NCI-H1048 (cell line): ENCODE results near the gene ITIH5.

Experiments used
- DNase-seq: peaks from one replicate; lab custom pipeline; 2025; lab: John Stamatoyannopoulos, UW

ITIH5 gene

DNA sequence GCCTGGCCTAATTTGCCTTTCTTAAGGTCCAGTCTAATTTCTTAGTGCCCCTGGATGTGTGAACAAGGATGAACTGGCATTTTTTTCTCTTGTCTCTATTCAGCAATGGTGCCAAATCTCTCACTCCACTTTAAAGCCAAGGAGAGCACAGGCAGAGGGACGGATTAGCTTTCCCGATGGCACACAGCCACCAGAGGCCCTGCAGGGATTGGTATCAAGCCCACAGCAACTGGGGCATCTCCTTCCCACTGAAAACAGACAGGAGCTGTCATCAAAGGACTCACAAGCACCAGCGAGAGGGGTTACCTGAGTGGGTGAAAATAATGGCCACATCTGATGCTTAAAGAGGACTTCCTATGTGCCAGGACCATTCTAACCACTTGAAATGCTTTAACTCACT, 83.1 kb downstream of the ITIH5 start:
- no peak for DNase-seq

DNA sequence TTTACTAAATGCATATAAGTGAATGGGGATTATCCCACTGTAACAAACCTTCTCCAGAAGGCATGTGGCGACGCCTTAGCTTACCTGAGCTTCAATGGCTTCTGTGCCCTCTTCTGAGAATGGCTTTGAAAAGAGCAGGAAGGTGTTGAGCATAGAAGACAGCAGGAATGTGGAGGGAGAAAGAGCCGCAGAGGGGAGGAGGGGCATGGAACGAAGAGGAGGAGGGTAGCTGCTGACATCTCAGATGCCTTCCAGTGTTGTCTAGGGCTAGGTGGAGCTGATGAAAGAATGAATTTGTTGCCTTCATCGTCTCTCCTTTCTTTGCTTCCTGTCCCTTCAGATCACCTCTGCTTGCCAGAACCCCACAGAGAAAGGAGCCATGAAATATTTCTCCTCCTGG, 86.2 kb downstream of the ITIH5 start:
- DNase-seq, result no peak

DNA sequence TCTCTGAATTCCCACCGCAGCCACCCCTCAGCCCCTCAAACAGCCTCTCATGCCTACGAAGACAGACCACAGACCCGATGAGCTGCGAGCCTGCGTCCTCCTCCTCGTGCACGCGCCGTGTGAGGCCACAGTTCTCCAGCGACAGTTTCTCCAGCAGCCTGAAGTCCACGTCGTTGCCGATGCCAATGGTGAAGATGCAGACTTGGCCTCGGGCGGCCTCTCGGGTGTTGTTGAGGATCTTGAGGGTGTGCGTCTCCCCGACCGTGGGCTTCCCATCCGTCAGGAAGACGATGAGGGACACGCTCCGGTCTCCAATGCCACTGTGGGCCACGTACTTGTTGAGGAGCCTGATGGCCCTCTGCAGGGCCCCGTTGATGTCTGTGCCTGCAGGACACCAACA, 87.1 kb downstream of the ITIH5 start:
- no peak for DNase-seq

DNA sequence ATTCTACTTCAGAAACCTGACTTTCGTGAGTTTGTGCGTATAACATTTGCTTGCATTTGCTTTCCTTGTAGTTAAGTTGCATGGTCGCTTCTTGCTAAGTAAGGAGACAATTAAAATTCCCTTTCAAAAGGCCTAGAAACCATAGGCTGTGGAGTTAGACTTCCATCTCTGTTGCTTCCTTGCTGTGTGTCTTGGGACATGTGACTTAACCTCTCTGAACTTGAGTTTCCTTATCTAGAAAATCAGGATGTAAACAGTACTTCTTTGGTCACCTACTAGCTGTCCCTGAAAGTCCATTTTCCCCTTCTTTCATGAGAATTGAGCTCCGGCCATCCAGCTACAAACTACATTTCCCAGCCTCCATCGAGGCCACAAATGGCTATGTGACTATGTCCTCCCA, 89.2 kb downstream of the ITIH5 start:
- no peak for DNase-seq

DNA sequence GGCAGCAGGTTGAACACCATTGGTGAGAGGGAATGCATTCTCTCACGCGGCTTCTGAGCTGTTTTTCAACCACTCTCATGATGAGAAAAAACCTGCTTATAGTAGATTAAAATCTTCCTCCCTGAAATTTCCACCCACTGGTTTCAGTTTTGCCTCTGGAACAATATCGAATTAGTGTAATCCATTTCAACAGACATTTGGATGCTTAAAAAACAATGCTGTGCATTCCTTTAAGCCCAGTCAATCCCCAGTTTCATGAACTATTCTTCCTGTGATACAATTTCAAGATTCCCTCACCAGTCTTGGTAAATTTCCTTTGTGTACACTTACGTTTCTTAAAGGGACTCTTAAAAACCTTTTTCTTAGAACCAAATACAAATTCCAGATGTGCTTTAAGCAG, 89.6 kb downstream of the ITIH5 start:
- no peak for DNase-seq

DNA sequence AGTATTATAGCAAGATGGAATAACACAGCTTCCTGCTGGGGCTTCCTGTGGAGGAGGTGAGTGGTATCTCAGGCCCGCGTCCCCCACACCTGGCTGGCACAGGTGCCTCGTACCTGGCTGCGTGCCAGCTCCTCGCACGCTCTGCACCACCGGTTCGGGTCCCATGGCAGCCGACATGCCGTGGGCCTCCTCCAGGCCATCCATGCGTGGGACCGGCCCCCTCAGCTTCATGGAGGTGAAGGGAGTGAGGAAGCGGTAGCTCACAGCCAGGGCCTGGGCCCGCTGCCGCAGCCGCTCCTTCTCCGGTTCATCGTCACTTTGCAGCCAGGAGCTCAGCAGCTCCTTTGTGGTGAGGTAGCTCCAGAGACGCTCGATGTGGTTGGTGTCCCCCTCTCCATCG, 90.4 kb downstream of the ITIH5 start:
- DNase-seq, result no peak

DNA sequence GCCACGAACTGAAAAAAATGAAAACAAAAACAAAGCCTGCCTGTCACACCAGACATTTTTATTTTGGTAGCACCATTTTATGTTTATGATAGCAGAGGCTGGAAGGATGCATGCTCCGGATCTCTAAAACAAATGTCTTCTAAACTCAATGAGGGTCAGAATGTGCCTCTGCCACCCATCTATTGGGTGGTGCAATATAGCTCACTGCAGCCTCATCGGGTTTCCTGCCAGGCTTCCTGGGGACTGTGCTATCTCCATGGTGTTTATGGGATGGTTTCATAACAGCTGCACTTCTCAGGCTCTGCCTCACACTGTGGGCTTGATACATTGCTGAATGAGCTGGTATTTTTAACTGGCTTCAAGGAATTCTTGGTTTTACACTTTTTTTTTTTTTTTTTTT, 94.4 kb downstream of the ITIH5 start:
- no peak for DNase-seq

DNA sequence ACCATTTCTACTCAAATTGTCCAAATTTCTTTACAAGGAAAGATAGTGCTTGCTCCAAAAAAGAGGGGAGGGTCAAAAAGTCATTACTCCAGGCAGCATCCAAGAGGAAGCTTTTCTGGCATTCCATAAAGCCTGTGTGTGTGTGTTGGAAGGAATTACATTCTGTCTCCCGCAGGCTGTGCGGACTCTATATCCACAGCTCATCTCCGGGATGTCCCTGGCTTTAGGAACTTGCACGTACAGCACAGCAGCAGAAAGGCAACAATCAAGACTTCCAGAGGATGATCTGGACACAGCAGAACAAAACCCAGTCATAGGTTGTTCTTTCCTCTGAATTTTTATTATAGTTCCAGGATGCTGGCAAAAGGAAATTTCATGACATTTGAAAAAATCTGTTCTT, 94.8 kb downstream of the ITIH5 start:
- DNase-seq, result no peak

DNA sequence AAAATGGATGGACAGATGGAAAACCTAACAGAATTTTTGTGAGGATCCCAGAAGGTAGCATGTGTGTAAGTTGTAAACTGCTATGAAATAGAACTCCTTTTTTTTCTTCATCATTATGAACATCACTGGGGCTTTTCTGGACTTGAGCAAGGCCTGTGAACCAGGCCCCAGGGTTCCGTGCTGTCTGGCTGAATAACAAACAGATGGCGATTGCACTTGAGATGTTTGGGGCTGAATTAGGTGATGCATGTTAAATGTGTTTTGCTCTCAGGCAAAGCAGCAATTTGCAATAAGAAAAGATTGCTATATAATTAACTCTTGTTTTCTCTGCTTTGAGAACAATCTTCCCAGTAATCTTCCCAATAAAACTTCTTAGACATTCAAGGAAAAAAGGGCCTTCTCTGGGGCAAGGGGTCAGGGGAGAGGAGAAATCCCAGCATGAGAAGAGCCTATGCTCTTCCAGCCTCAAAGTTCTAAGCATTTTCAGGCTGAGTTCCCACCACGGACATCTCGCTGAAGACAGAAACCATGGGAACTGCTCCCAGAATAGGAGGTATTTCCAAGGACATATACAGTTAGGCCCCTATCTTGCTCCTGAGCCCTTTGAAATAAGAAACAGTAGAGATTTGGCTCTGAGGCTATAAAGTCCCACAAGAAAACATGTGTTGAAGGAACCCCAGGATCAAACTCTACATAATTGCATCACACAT, 98.7 kb downstream of the ITIH5 start:
- DNase-seq, result no peak

DNA sequence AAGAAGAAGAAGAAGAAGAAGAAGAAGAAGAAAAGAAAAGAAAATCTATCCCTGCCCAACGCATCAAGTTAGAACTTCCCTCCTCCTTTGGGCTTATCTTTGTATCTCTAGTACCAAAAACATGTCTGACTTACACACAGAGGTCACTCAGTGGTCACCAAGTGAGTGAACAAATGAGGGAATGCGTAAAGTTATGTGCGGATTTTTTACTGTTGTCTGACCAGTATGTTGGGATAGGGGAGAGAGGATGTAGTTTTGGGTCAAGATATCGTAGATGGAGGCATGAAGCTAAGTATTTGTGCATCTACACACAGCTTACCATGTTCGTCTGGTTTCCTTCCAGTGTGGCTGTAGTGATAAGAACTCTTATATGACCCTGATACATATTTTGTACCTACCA, 99.9 kb downstream of the ITIH5 start:
- DNase-seq, result no peak

DNA sequence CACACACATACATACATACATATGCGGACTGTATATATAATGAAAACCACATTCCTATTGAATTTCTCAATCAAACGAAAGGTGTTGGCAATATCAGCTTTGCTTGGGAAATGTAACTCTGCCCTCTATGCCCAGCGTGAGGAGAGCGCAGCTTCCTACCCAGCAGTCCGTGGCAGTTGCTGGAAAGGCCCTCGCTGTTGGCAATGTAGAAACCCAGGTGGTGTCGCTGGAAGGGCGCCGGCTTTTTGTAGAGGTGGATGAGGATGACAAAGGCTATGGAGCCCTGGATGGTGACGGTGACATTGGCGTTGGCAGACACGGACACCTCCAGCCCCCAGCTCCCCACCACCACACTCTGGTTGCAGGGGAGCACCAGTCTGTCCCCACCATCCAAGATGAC, 100.9 kb downstream of the ITIH5 start:
- DNase-seq, result no peak

DNA sequence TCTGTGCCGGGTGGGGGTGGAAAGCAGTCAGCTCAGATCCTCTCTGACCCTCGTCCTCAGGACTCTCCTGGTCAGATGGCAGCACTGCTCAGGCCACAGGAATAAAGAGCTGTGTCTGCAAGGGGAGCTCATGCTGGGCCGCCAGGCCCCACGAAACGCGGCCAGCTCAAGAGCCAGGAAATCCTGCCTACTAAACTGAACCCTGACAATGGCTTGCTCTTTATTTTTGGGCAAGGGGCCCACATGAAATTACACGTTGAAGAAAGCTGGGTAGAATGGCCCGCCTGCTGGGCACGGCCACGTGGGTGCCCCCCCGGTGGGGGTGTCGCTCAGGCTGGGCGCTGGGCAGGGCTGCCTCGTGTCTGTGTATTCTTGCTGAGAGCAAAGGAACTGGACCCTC, 103.0 kb downstream of the ITIH5 start:
- no peak for DNase-seq

DNA sequence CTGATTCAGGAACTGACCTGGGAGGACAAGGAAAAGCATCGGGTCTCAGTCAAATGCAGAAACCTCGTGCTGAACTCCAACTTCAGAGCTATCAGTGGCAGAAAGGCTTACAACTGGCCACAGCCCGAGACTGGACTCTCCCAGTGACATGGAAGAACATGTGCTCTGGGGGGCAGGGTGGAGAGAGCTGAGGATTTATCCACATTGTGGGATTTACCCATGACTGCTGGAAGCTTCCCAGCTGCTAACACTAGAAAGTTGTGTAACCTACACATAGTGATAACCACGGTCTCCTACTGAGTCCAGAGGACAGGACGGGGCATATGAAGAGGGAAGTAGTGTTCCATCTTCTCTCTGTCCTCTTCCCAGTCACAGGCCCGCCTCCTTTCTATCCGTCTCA, 103.4 kb downstream of the ITIH5 start:
- no peak for DNase-seq

DNA sequence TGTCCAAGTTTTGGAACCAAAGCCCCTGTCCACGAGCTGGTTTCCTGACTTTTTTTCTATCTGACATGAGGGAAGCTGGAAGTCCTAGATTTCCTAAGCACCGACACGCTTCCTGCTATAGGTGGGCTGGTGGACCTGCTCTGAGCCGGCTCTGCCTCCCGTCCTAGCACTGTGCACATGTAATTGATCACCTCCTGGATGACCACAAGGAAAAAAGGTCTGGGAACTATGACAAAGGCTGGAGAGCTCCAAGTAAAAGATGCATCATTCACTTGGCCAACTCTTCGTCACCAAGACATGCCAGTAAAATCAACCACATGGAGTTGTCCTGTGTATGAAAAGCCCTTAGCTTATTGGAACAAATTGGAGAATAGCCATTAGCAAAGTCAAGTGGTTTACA, 104.8 kb downstream of the ITIH5 start:
- DNase-seq, result no peak

DNA sequence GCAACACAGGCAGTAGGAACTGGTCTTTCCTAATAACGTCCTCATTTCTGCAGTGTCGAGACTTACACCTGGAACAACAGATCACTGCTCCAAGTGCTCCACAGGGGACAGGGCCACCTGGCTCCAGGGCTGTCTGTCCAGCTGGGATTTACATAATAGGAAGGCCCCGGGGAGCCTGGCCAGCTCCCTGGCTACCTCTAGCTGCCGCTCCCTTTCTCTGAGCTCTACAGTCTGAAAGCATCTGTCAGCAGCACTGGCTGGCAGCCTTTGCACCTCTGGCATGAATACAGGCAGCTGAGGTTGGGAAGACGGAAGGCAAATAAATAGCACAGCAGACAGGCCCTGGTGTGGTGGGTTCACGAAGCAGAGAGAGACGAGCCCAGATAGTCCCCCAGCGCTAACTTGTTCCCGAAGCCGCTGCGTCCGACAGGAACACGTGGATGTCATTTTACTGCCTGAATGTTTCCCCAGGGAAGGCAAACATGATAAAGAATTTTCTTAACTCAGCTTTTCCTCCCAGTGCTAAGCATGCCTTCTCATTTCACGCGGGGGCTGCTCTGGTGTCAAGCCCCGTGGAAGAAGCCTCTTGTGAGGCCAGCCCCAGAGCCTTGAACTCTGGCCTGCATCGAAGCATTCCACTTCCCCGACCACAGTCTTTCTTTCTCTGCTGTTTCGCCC, 105.4 kb downstream of the ITIH5 start:
- no peak for DNase-seq

DNA sequence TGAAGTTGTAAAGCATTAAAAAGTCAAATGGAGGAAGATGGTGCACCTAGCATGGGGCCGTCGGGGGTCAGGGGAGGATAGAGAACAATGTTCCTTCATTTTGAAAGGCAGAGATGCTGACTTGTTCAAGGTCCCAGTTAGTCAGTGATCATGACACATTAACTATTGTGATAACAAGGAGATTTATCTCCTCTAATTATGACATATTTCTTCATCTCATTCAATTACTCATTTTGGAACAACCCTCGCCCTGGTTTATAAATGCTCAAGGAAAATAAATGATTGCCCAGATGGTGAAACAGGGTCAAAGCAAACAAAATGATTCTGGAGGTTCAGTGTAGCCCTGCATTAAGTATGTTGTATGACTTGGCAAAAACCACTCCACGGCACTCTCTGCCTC, 106.2 kb downstream of the ITIH5 start:
- no peak for DNase-seq

DNA sequence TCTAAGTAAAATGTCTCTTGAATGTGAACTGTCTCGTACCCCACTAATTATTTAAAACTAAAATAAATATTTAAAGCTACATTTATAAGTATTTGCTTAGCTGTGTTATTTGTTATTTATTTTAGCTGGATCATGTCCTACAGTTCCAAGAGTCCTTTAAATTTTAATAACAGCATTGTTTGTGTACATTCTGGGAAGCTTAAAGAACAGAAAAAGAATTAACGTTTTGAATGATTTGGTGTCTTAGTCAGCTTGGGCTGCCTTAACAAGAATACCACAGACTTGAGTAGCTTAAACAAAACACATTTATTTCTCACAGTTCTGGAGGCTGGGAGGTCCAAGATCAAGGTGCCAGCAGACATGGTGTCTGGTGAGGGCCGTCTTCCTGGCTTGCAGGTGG, 107.4 kb downstream of the ITIH5 start:
- no peak for DNase-seq

DNA sequence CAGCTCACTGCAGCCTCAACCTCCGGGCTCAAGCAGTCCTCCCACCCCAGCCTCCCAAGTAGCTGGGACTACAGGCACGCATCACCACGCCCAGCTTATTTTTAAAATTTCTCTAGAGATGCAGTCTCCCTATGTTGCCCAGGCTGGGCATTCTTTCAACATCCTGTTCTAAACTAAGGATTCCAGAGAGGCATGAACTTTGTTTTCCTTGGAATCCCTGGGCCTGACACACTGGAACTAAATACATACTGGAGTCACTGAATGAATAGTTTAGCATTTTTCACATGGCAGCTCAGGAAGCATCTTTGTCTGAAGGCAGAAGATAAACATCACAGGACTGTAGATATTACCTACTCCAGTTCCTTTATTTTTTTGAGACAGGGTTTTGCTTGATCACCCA, 108.7 kb downstream of the ITIH5 start:
- DNase-seq, result no peak

DNA sequence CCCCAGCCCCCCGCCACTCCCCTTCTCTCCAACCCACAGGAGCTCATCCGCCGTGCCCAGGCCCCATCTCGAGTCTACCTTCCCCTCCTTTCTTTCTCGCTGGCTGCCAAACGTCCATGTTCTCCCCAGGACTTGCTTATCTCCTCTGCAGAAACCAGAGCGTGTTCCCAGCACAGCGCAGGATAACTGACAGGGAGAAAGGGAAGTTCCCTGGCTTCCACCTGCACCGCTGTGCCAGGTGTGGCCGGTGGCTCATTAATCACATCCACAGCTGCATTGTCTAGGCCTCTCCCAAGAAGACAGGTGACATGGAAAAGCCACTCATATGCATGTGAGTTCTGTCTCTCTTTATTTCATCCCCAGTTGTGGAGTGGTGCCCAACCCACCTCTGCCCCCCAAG, 113.2 kb downstream of the ITIH5 start:
- DNase-seq, result no peak

DNA sequence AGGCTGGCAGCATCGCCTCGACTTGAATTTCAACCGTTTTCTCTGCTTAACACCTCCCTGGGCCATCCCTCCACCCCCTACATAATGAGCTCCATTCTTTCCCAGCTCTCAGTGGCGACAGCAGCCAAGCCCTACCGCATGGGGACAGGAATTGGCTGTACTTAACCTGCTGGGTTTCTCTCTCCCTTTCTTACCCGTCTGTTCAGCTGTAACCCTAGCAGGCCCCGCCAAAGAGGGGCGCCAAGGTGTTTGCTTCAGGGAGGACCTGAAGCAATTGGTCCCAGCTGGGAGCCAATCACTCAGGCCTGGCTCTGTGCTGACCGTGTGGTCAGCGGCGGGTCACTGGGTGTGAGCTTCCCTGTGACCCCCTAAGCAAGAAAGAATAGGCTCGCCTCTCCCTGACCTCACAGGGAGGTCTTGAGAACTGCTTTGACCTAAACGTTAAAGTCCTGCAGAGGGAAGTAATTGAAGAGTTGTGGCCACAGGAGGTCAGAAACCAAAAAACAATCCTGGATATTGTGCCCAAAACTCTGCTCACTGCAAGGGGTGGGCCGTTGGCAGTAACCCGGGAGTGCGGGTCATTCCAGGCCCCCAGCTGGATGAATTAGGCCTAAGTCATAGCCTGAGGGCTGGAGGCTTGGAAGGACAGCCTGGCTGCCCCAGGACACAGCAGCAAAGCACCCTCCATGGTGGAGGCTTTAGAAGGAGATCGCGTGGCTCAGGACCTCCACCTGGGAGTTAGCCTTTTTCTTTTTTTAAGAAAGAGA, 114.6 kb downstream of the ITIH5 start:
- DNase-seq, result no peak

DNA sequence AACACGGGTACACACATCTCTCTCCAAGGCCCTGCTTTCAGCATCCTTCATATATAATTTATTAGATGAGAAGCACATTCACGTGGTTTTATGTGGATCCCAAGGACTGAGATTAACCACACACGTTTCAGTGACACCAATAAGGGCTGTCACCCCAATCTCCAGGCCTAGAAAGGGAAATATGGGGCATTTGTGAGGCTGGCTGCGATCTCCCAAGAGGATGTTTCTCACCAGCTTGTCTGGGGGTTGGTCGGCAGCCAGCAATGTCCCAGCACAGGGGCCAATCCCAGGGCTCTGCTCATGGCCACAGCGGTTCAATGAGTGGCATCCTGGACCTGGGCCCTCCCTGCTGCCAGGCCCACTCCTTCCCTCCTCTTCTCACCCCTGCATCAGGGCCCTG, 115.5 kb downstream of the ITIH5 start:
- no peak for DNase-seq

DNA sequence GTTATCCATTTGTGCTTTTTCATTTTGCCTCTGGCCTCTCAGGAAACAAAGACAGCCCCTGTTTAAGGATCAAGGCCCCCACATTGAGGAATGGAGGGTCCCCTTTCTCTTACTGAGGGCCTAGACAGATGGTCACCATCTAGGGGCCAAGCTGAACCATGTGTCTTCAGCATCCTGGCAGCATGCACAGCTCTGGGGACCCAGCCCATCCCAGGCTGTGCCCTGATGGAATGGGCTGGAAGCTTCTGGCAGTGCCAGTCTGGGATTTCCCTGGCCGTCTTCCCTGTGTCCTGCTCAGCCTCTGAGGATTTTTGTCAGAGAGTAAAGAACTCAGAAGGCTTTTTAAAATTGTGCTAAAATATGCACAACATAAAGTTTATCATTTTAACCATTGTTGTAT, 116.8 kb downstream of the ITIH5 start:
- no peak for DNase-seq

DNA sequence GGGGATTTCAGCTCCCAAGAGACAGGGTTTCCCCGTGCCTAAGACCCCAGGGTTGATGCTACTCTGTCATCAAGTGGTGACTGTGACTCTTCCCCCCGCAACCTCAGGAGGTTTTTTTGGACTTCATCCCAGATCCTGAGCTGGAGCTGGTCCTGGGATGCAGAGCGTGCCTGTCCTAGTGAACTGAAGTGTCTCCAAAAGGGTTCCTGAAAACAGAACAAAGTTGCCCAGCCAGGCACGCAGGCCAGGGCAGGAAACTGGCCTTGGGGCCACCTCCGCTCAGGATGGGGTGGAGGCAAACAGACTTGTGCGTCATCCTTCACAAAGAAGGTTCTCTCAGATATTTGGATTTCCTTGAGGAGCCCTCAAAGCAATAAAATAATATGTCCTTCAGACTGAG, 118.9 kb downstream of the ITIH5 start:
- no peak for DNase-seq
